ENCODE measurements around the gene PROM1. TPM values are rescaled to one million over a fixed set of nuclear protein-coding genes. Genes with fewer than 3 reads are reported as not detected.
A peak's percentile ranks its signal among the peaks of the same experiment; 100 is the strongest.

PROM1 gene
- total RNA-seq, 1 donor: under 0.01 TPM

- DNase-seq (ENCODE audit: low read depth): no peak
- peak overlapping the region; percentile 55 for H3K4me3 ChIP-seq (ENCODE audit: low read depth, low read length)
- no peak for TF ChIP-seq CTCF (IDR thresholded peaks at IDR 0.05; ENCODE audit: insufficient read depth, low read depth, low read length)
Observed at GRCh38 chr4:16082426-16083240, 1.2 kb downstream of the PROM1 start.

- no peak for DNase-seq (ENCODE audit: low read depth)
- H3K4me3 ChIP-seq (ENCODE audit: low read depth, low read length): peak overlapping the region; percentile 55
- TF ChIP-seq CTCF (IDR thresholded peaks at IDR 0.05; ENCODE audit: insufficient read depth, low read depth, low read length): no peak
Observed at GRCh38 chr4:16082041-16082425, 1.8 kb downstream of the PROM1 start.

GRCh38 chr4:16079046-16079445 lies 4.8 kb downstream of the PROM1 start:
- H3K4me3 ChIP-seq (ENCODE audit: low read depth, low read length): no peak overlapping the region
- no peak for TF ChIP-seq CTCF (IDR thresholded peaks at IDR 0.05; ENCODE audit: insufficient read depth, low read depth, low read length)
- peak; percentile 71 for DNase-seq (ENCODE audit: low read depth)

GRCh38 chr4:16078195-16078760 lies 5.5 kb downstream of the PROM1 start:
- no peak overlapping the region for H3K4me3 ChIP-seq (ENCODE audit: low read depth, low read length)
- DNase-seq (ENCODE audit: low read depth): peak; percentile 12
- TF ChIP-seq CTCF (IDR thresholded peaks at IDR 0.05; ENCODE audit: insufficient read depth, low read depth, low read length): no peak

GRCh38 chr4:16077786-16078185 lies 6.0 kb downstream of the PROM1 start:
- no peak overlapping the region for H3K4me3 ChIP-seq (ENCODE audit: low read depth, low read length)
- DNase-seq (ENCODE audit: low read depth): no peak
- no peak for TF ChIP-seq CTCF (IDR thresholded peaks at IDR 0.05; ENCODE audit: insufficient read depth, low read depth, low read length)

GRCh38 chr4:16075975-16076757 lies 7.7 kb downstream of the PROM1 start:
- TF ChIP-seq CTCF (IDR thresholded peaks at IDR 0.05; ENCODE audit: insufficient read depth, low read depth, low read length): no peak
- no peak for DNase-seq (ENCODE audit: low read depth)
- H3K4me3 ChIP-seq (ENCODE audit: low read depth, low read length): no peak overlapping the region

All from fibroblast of villous mesenchyme (primary cell).